OCI-LY7 (cell line): Measurements from ENCODE around the gene CRYZL1. TPM values are rescaled to one million over a fixed set of nuclear protein-coding genes. Genes with fewer than 3 reads are reported as not detected.

Source experiments
- BruUV-seq: library from RNA; stranded (reverse); fragments of 400-500 nt; replicated peaks from 2 replicates; lab custom pipeline; 2021; lab: Mats Ljungman, UMichigan
- CTCF ChIA-PET: fragments of 300-600 bp; sonication (Branson Sonifier 250); formaldehyde crosslinking; loops from one replicate; lab custom pipeline; 2022; ENCODE audit warnings: antibody characterized with exemption; ENCODE audit not compliant: unreplicated experiment; lab: Charles Lee
- POLR2A ChIA-PET: fragments of 300-600 bp; sonication (Branson Sonifier 250); formaldehyde crosslinking; loops from one replicate; lab custom pipeline; 2022; ENCODE audit warnings: antibody characterized with exemption; lab: Charles Lee
- DNase-seq: peaks from one replicate; pipeline ENCODE4 v3.0.0-alpha.2; 2015; ENCODE audit warnings: low spot score
- H2AFZ ChIP-seq: fragments of 200-600 bp; sonication (generic), shearing (Covaris generic); 2 replicates; pipeline ENCODE4 v1.6.1; 2014; ENCODE audit warnings: mild to moderate bottlenecking, antibody characterized with exemption, low read length, moderate library complexity
- H3K27ac ChIP-seq: fragments of 200-600 bp; sonication (generic); 2 replicates; pipeline ENCODE4 v1.5.1; 2014; ENCODE audit warnings: mixed run types, low read depth, mild to moderate bottlenecking, moderate library complexity, low read length, inconsistent platforms; ENCODE audit not compliant: poor library complexity, severe bottlenecking
- H3K36me3 ChIP-seq: fragments of 200-600 bp; sonication (generic); 2 replicates; pipeline ENCODE4 v1.6.1; 2014; ENCODE audit warnings: mild to moderate bottlenecking, antibody characterized with exemption, low read length, moderate library complexity, mixed read lengths; ENCODE audit not compliant: insufficient read depth
- H3K4me1 ChIP-seq: fragments of 200-600 bp; sonication (generic); 2 replicates; pipeline ENCODE4 v1.5.1; 2014; ENCODE audit warnings: mild to moderate bottlenecking, low read length; ENCODE audit not compliant: insufficient read depth, poor library complexity, severe bottlenecking
- H3K4me2 ChIP-seq: fragments of 200-600 bp; sonication (generic); 2 replicates; pipeline ENCODE4 v1.6.1; 2014; ENCODE audit warnings: mild to moderate bottlenecking, low read length
- H3K4me3 ChIP-seq: fragments of 200-600 bp; sonication (generic); 2 replicates; pipeline ENCODE4 v1.5.1; 2014; ENCODE audit warnings: mild to moderate bottlenecking, low read depth, low read length; ENCODE audit not compliant: poor library complexity, severe bottlenecking
- H3K79me2 ChIP-seq: fragments of 200-600 bp; sonication (generic); 2 replicates; pipeline ENCODE4 v1.6.1; 2016; ENCODE audit warnings: low read depth, mild to moderate bottlenecking, low read length, moderate library complexity, mixed read lengths; ENCODE audit not compliant: insufficient read depth
- H3K9me2 ChIP-seq: fragments of 200-600 bp; sonication (generic); 2 replicates; pipeline ENCODE4 v1.6.1; 2016; ENCODE audit warnings: mild to moderate bottlenecking, low read length, mixed read lengths; ENCODE audit not compliant: insufficient read depth
- H3K9me3 ChIP-seq: fragments of 200-600 bp; sonication (generic); 2 replicates; pipeline ENCODE4 v1.6.1; 2014; ENCODE audit warnings: mild to moderate bottlenecking, mixed run types, low read length, mixed read lengths
- H4K20me1 ChIP-seq: fragments of 200-600 bp; sonication (generic); 2 replicates; pipeline ENCODE4 v1.6.1; 2014; ENCODE audit warnings: mild to moderate bottlenecking, antibody characterized with exemption, low read length, moderate library complexity, mixed read lengths; ENCODE audit not compliant: insufficient read depth
- EZH2phosphoT487 ChIP-seq: fragments of 200-600 bp; sonication (generic); IDR thresholded peaks from 2 replicates; pipeline ENCODE4 v1.6.1; 2018; ENCODE audit warnings: low read depth, borderline replicate concordance, mild to moderate bottlenecking, mixed run types, antibody characterized with exemption, low read length, moderate library complexity, mixed read lengths
- intact Hi-C: fragments of 100-400 bp; cut with micrococcal nuclease; formaldehyde crosslinking; loops from one replicate; pipeline ENCODE4 v1.10.0; 2022; ENCODE audit not compliant: unreplicated experiment
- total RNA-seq, 2 experiments: library from RNA; depleted of rRNA in 1 of 2; stranded (reverse); fragments of >200 nt in 1 of 2; shearing (Covaris generic) in 1 of 2; gene quantifications; 2 replicates each; pipeline ENCODE4 v1.2.3, GENCODE V29; 2014 to 2022
- TF ChIP-seq, protein P1 (sequence below): fragments of 200-600 bp; sonication (generic); conservative IDR thresholded peaks from 2 replicates; pipeline ENCODE4 v1.5.1; 2014; ENCODE audit warnings: mild to moderate bottlenecking, antibody characterized with exemption, low read length, moderate library complexity, mixed read lengths

The CRYZL1 gene
- total RNA-seq, 2 experiments from 2014 or later = 26.4 to 37.9 TPM

- no peaks in the 10 kb centered on the region for H3K9me3 ChIP-seq
- H3K27ac ChIP-seq = no peak overlapping the region
- ChIA-PET POLR2A (interaction anchor here (0.6 to 1.3 kb wide), 4 partner anchors 18 to 63 kb away, joined by 3 to 4 read pairs (median 3); no protein-coding TSS in a partner anchor), CTCF (no interaction called here)
- H3K4me1 ChIP-seq = peaks cover 2% of the 10 kb centered on the region
- H2AFZ ChIP-seq = no peak overlapping the region
- BruUV-seq = no TSS peak
- peaks cover 29% of the 10 kb centered on the region for H4K20me1 ChIP-seq
- peaks cover 99% of the 10 kb centered on the region for H3K79me2 ChIP-seq
- H3K36me3 ChIP-seq = peaks cover 100% of the 10 kb centered on the region
- H3K4me2 ChIP-seq = no peak overlapping the region
- TF ChIP-seq, protein P1, sequence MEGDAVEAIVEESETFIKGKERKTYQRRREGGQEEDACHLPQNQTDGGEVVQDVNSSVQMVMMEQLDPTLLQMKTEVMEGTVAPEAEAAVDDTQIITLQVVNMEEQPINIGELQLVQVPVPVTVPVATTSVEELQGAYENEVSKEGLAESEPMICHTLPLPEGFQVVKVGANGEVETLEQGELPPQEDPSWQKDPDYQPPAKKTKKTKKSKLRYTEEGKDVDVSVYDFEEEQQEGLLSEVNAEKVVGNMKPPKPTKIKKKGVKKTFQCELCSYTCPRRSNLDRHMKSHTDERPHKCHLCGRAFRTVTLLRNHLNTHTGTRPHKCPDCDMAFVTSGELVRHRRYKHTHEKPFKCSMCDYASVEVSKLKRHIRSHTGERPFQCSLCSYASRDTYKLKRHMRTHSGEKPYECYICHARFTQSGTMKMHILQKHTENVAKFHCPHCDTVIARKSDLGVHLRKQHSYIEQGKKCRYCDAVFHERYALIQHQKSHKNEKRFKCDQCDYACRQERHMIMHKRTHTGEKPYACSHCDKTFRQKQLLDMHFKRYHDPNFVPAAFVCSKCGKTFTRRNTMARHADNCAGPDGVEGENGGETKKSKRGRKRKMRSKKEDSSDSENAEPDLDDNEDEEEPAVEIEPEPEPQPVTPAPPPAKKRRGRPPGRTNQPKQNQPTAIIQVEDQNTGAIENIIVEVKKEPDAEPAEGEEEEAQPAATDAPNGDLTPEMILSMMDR = no peak
- no peak for TF ChIP-seq EZH2phosphoT487
- H3K9me2 ChIP-seq = no peaks in the 10 kb centered on the region
- DNase-seq = no peak
- intact Hi-C loops = no loop called here
- H3K4me3 ChIP-seq = no peak overlapping the region
Observed at GRCh38 chr21:33550772-33551660, 90.5 kb downstream of the CRYZL1 start.

GRCh38 chr21:33549848-33550771, 91.4 kb downstream of the CRYZL1 start:
- Histone ChIP-seq H3K36me3 (peaks cover 99% of the 10 kb centered on the region), H3K79me2 (peaks cover 99% of the 10 kb centered on the region), H3K9me2 (no peaks in the 10 kb centered on the region), H3K4me3 (no peak overlapping the region), H3K4me1 (peaks cover 11% of the 10 kb centered on the region), H3K9me3 (no peaks in the 10 kb centered on the region), H3K27ac (no peak overlapping the region), H4K20me1 (peaks cover 29% of the 10 kb centered on the region), H3K4me2 (no peak overlapping the region), H2AFZ (no peak overlapping the region)
- CTCF ChIA-PET = no interaction called here
- POLR2A ChIA-PET = interaction anchor here (1.3 kb wide), 1 partner anchor 25 kb away, joined by 3 read pairs; no protein-coding TSS in a partner anchor
- DNase-seq = no peak
- BruUV-seq = TSS peak; percentile 25
- intact Hi-C loops = no loop called here
- TF ChIP-seq EZH2phosphoT487 = no peak
- TF ChIP-seq, protein P1 = no peak
